HG03460 (cell line): ENCODE measurements around the gene NECTIN2.
"Not testable (repeated sequence)": the region's sequence is repeated elsewhere in the genome, so short reads cannot be mapped to it uniquely, and the experiment has no call there.

Experiments used
- ATAC-seq: cut with Tn5 transposase; IDR thresholded peaks from one replicate; pipeline ENCODE4 v1.9.1; 2021; ENCODE audit not compliant: unreplicated experiment

The NECTIN2 gene

GRCh38 chr19:44816301-44816700 is 29.8 kb upstream of the NECTIN2 start:
- no peak for ATAC-seq

- ATAC-seq: no peak
These were observed 28.2 kb upstream of the NECTIN2 start for GRCh38 chr19:44817725-44818465.

GRCh38 chr19:44818466-44819031 is 27.5 kb upstream of the NECTIN2 start:
- ATAC-seq: no peak

- no peak for ATAC-seq
These were observed 26.8 kb upstream of the NECTIN2 start for GRCh38 chr19:44819246-44819832.

- ATAC-seq: no peak
These were observed 25.2 kb upstream of the NECTIN2 start for GRCh38 chr19:44820648-44821609.

- no peak for ATAC-seq
These were observed 23.9 kb upstream of the NECTIN2 start for GRCh38 chr19:44822177-44822576.

- no peak for ATAC-seq
These were observed 23.3 kb upstream of the NECTIN2 start for GRCh38 chr19:44822670-44823372.

- ATAC-seq: no peak
These were observed 22.8 kb upstream of the NECTIN2 start for GRCh38 chr19:44823373-44823698.

GRCh38 chr19:44824761-44825160 is 21.3 kb upstream of the NECTIN2 start:
- no peak for ATAC-seq

- not testable (repeated sequence) for ATAC-seq
These were observed 13.2 kb upstream of the NECTIN2 start for GRCh38 chr19:44832875-44833274.

GRCh38 chr19:44834399-44834798 is 11.7 kb upstream of the NECTIN2 start:
- not testable (repeated sequence) for ATAC-seq

GRCh38 chr19:44839276-44839675 is 6.8 kb upstream of the NECTIN2 start:
- ATAC-seq: no peak

- ATAC-seq: no peak
These were observed 5.3 kb upstream of the NECTIN2 start for GRCh38 chr19:44840811-44841210.

- no peak for ATAC-seq
These were observed 4.9 kb upstream of the NECTIN2 start for GRCh38 chr19:44841231-44841630.

- ATAC-seq: no peak
These were observed 848 bp upstream of the NECTIN2 start for GRCh38 chr19:44845286-44845611.

GRCh38 chr19:44846455-44847143 is 502 bp downstream of the NECTIN2 start:
- ATAC-seq: no peak

- no peak for ATAC-seq
These were observed 1.3 kb downstream of the NECTIN2 start for GRCh38 chr19:44847144-44848035.

- ATAC-seq: no peak
These were observed 2.1 kb downstream of the NECTIN2 start for GRCh38 chr19:44848036-44848811.
